Endothelial cell of umbilical vein (primary cell): ENCODE measurements around the gene C3. TPM values are rescaled to one million over a fixed set of nuclear protein-coding genes. Genes with fewer than 3 reads are reported as not detected.

ENCODE experiments used
- BruUV-seq: library from RNA; stranded (reverse); fragments of 400-500 nt; replicated peaks from 2 replicates; lab custom pipeline; 2021; lab: Mats Ljungman, UMichigan
- CTCF ChIA-PET: fragments of 300-600, 350-600 bp; sonication (Branson Sonifier 250); formaldehyde crosslinking; loops from one replicate; lab custom pipeline; 2021; ENCODE audit warnings: antibody characterized with exemption, inconsistent platforms; lab: Charles Lee
- POLR2A ChIA-PET: fragments of 300-600, 350-600 bp; sonication (Branson Sonifier 250); formaldehyde crosslinking; loops from one replicate; lab custom pipeline; 2021; ENCODE audit warnings: antibody characterized with exemption, inconsistent platforms; lab: Charles Lee
- DNase-seq: peaks from one replicate; pipeline ENCODE4 v3.0.0-alpha.2; 2011; ENCODE audit warnings: low read depth, low spot score
- FAIRE-seq: peaks from 2 replicates; lab custom pipeline; 2011; peaks lifted over from hg19 to GRCh38; lab: Jason Lieb, UNC
- H2AFZ ChIP-seq: 2 replicates; pipeline ENCODE4 v1.6.0; 2012; ENCODE audit warnings: low read depth, low read length, control low read depth, inconsistent platforms
- H3K27ac ChIP-seq: 2 replicates; pipeline ENCODE4 v1.5.1; 2011; ENCODE audit warnings: low read depth, mild to moderate bottlenecking, control low read depth, low read length, moderate library complexity; ENCODE audit not compliant: insufficient read depth
- H3K27me3 ChIP-seq, 2 experiments: 2 replicates each; pipeline versions ENCODE4 v1.6.0 to v1.6.1; 2011; ENCODE audit warnings: low read length in 2 of 2, mixed read lengths in 1 of 2; ENCODE audit not compliant: control insufficient read depth in 2 of 2, insufficient read depth in 2 of 2
- H3K36me3 ChIP-seq, 2 experiments: 2 replicates in 1 of 2; 3 replicates in 1 of 2; pipeline ENCODE4 v1.5.1; 2011; ENCODE audit warnings: low read length in 2 of 2, mild to moderate bottlenecking in 1 of 2, moderate library complexity in 1 of 2; ENCODE audit not compliant: control insufficient read depth in 2 of 2, insufficient read depth in 2 of 2; ENCODE audit errors: extremely low read depth in 1 of 2
- H3K4me1 ChIP-seq: 3 replicates; pipeline ENCODE4 v1.5.1; 2011; ENCODE audit warnings: mild to moderate bottlenecking, low read length; ENCODE audit not compliant: control insufficient read depth, insufficient read depth; ENCODE audit errors: extremely low read depth
- H3K4me2 ChIP-seq: 2 replicates; pipeline ENCODE4 v1.6.1; 2011; ENCODE audit warnings: low read length, control low read depth, mixed read lengths; ENCODE audit not compliant: insufficient read depth
- H3K4me3 ChIP-seq, 3 experiments: fragments of 200-600 bp in 1 of 3; sonication (generic), shearing (Covaris generic) in 1 of 3; replicated peaks in 1 of 3; 2 replicates each; pipeline ENCODE4 v1.5.1; 2011 to 2016; ENCODE audit warnings: control low read depth in 3 of 3, low read length in 3 of 3, mild to moderate bottlenecking in 2 of 3, inconsistent platforms in 1 of 3, low read depth in 1 of 3, moderate library complexity in 1 of 3; ENCODE audit not compliant: insufficient read depth in 1 of 3
- H3K79me2 ChIP-seq: 2 replicates; pipeline ENCODE4 v1.6.0; 2012; ENCODE audit warnings: low read length, inconsistent platforms; ENCODE audit not compliant: control insufficient read depth, insufficient read depth
- H3K9ac ChIP-seq: replicated peaks from 2 replicates; pipeline ENCODE3; 2011; ENCODE audit warnings: low read length, control low read depth; ENCODE audit not compliant: insufficient read depth; ENCODE audit errors: extremely low read depth
- H3K9me1 ChIP-seq: replicated peaks from 3 replicates; pipeline ENCODE4 v1.6.0; 2011; ENCODE audit warnings: mild to moderate bottlenecking, low read length; ENCODE audit not compliant: control insufficient read depth, insufficient read depth; ENCODE audit errors: extremely low read depth
- H3K9me3 ChIP-seq: replicated peaks from 2 replicates; pipeline ENCODE4 v1.5.1; 2012; ENCODE audit warnings: low read length, inconsistent platforms; ENCODE audit not compliant: control insufficient read depth, insufficient read depth
- H4K20me1 ChIP-seq: replicated peaks from 2 replicates; pipeline ENCODE3; 2011; ENCODE audit warnings: mild to moderate bottlenecking, low read length; ENCODE audit not compliant: control insufficient read depth, insufficient read depth; ENCODE audit errors: extremely low read depth
- EZH2 ChIP-seq: IDR thresholded peaks from 2 replicates; pipeline ENCODE4 v1.6.1; 2012; ENCODE audit warnings: borderline replicate concordance, low read depth, mild to moderate bottlenecking, moderate library complexity, low read length, inconsistent platforms; ENCODE audit not compliant: severe bottlenecking
- FOS ChIP-seq: IDR thresholded peaks from 2 replicates; pipeline ENCODE4 v1.6.1; 2011; ENCODE audit warnings: mild to moderate bottlenecking, low read length, moderate library complexity, borderline replicate concordance; ENCODE audit not compliant: insufficient read depth
- GATA2 ChIP-seq: IDR thresholded peaks from 2 replicates; pipeline ENCODE4 v1.7.0; 2011; ENCODE audit warnings: low read depth, mild to moderate bottlenecking, moderate library complexity, mixed read lengths, low read length; ENCODE audit not compliant: insufficient read length, insufficient read depth
- JUN ChIP-seq: IDR thresholded peaks from 2 replicates; pipeline ENCODE4 v1.6.1; 2011; ENCODE audit warnings: borderline replicate concordance, low read depth; ENCODE audit not compliant: insufficient read length, insufficient read depth
- MYC ChIP-seq: IDR thresholded peaks from one replicate; pipeline ENCODE4 v1.6.1; 2011; ENCODE audit warnings: mild to moderate bottlenecking, low read depth, low read length
- POLR2A ChIP-seq: IDR thresholded peaks from 2 replicates; pipeline ENCODE4 v1.6.1; 2012; ENCODE audit warnings: low read depth, mild to moderate bottlenecking, control low read depth, low read length
- POLR2AphosphoS5 ChIP-seq: IDR thresholded peaks from 2 replicates; pipeline ENCODE4 v1.6.1; 2012; ENCODE audit warnings: low read depth, mild to moderate bottlenecking, control low read depth, low read length, moderate library complexity; ENCODE audit not compliant: insufficient read depth
- dilution Hi-C: fragments of 300-500 bp; cut with MboI; formaldehyde crosslinking; loops from one replicate; pipeline ENCODE4 v1.15.0; 2019; ENCODE audit warnings: low sequenced_read_pairs; ENCODE audit not compliant: extremely low pct_ligation_motif_present
- intact Hi-C: fragments of 100-400 bp; cut with micrococcal nuclease; formaldehyde crosslinking; loops from one replicate; pipeline ENCODE4 v1.10.0; 2022
- polyA plus RNA-seq, 4 experiments: library from polyadenylated mRNA; depleted of rRNA in 3 of 4; stranded (reverse) in 3 of 4; unstranded in 1 of 4; fragments of >200 nt; gene quantifications; 2 replicates each; pipeline versions ENCODE4 v1.2.1 to v1.2.3, GENCODE V29; 2011 to 2012; ENCODE audit warnings: missing spikeins in 1 of 4
- total RNA-seq: library from RNA; stranded (reverse); gene quantifications from 2 replicates; pipeline ENCODE4 v1.2.3, GENCODE V29; 2021
- TF ChIP-seq, protein P1 (sequence below): IDR thresholded peaks from 2 replicates; pipeline ENCODE4 v1.6.1; 2011; ENCODE audit not compliant: insufficient read depth, insufficient read length
- TF ChIP-seq, protein P2 (sequence below), 2 donors: IDR thresholded peaks; 1 replicate in 1 of 2; 2 replicates in 1 of 2; pipeline ENCODE4 v1.5.1; 2011; ENCODE audit warnings: low read length in 2 of 2, mild to moderate bottlenecking in 2 of 2, moderate library complexity in 2 of 2, control low read depth in 1 of 2, inconsistent platforms in 1 of 2, low read depth in 1 of 2; ENCODE audit not compliant: insufficient read depth in 1 of 2; ENCODE audit errors: extremely low read depth in 1 of 2

C3 gene
- total and polyA plus RNA-seq, 2 donors (not counting 3 experiments of a cell fraction or from before 2014, with no cell fraction given): 0.23 TPM; not detected in 1

DNA sequence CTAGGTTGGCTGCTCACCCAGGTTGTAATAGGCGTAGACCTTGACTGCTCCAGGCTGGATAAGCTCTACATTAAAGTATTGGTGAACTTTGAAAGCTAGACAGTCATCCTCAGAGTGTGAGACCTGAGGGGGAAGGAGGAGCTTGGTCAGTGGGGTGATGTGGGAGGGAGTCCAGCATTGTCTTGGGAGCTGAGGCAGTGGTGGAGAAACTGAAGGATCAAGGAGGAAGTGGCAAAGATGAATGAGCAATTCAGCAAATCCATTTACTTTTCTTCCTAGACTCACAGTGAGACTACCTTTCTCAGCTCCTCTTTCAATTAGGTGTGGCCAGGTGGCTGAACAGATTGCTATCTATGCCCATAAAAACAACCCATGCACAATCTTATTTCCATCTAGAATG is 40.3 kb downstream of the C3 start:
- H3K9me3 ChIP-seq: no peaks in the 10 kb centered on the region
- TF ChIP-seq POLR2A: no peak
- no peak for TF ChIP-seq JUN
- TF ChIP-seq GATA2: no peak
- TF ChIP-seq POLR2AphosphoS5: no peak
- no peak for TF ChIP-seq EZH2
- TF ChIP-seq, protein P1, sequence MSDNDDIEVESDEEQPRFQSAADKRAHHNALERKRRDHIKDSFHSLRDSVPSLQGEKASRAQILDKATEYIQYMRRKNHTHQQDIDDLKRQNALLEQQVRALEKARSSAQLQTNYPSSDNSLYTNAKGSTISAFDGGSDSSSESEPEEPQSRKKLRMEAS: no peak
- no peak for TF ChIP-seq MYC
- no peak for TF ChIP-seq FOS
- TF ChIP-seq, protein P2, sequence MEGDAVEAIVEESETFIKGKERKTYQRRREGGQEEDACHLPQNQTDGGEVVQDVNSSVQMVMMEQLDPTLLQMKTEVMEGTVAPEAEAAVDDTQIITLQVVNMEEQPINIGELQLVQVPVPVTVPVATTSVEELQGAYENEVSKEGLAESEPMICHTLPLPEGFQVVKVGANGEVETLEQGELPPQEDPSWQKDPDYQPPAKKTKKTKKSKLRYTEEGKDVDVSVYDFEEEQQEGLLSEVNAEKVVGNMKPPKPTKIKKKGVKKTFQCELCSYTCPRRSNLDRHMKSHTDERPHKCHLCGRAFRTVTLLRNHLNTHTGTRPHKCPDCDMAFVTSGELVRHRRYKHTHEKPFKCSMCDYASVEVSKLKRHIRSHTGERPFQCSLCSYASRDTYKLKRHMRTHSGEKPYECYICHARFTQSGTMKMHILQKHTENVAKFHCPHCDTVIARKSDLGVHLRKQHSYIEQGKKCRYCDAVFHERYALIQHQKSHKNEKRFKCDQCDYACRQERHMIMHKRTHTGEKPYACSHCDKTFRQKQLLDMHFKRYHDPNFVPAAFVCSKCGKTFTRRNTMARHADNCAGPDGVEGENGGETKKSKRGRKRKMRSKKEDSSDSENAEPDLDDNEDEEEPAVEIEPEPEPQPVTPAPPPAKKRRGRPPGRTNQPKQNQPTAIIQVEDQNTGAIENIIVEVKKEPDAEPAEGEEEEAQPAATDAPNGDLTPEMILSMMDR (IDR thresholded peaks at IDR 0.05; ENCODE audit: extremely low read depth in 1 of 2, insufficient read depth in 1 of 2, low read depth in 1 of 2, low read length in 2 of 2): no peak
- intact Hi-C loops (no loop called here), dilution Hi-C loops (no loop called here)
- CTCF ChIA-PET: no interaction called here
- H3K9me1 ChIP-seq: no peaks in the 10 kb centered on the region
- H3K36me3 ChIP-seq: no peaks in the 10 kb centered on the region
- H3K4me1 ChIP-seq: peaks cover under 1% of the 10 kb centered on the region
- H3K9ac ChIP-seq: no peak overlapping the region
- no peak overlapping the region for H2AFZ ChIP-seq
- H3K4me3 ChIP-seq: no peak overlapping the region
- H3K4me2 ChIP-seq: no peak overlapping the region
- H4K20me1 ChIP-seq: no peaks in the 10 kb centered on the region
- FAIRE-seq (no peak), DNase-seq (no peak)
- H3K79me2 ChIP-seq: no peaks in the 10 kb centered on the region
- POLR2A ChIA-PET: no interaction called here
- peaks cover 0 to 1% of the 10 kb centered on the region in 2 experiments for H3K27me3 ChIP-seq
- no TSS peak for BruUV-seq
- no peak overlapping the region for H3K27ac ChIP-seq
